Fibroblast of lung (primary cell): Measurements from ENCODE around the gene ZNF319. TPM values are rescaled to one million over a fixed set of nuclear protein-coding genes. Genes with fewer than 3 reads are reported as not detected.

Experiments used
- DNase-seq, 2 donors: peaks; one replicate each; pipeline versions ENCODE4 v3.0.0 to v3.0.0-alpha.2; 2010; ENCODE audit warnings: low read depth in 2 of 2
- H2AFZ ChIP-seq: 2 replicates; pipeline ENCODE4 v1.5.1; 2012; ENCODE audit warnings: low read length, control low read depth, inconsistent platforms
- H3K27ac ChIP-seq: 2 replicates; pipeline ENCODE4 v1.5.1; 2011; ENCODE audit warnings: low read length, control low read depth; ENCODE audit not compliant: insufficient read depth
- H3K27me3 ChIP-seq: 2 replicates; pipeline ENCODE4 v1.5.1; 2011; ENCODE audit warnings: mild to moderate bottlenecking, low read length; ENCODE audit not compliant: control insufficient read depth, insufficient read depth
- H3K36me3 ChIP-seq: 2 replicates; pipeline ENCODE4 v1.5.1; 2011; ENCODE audit warnings: low read length; ENCODE audit not compliant: control insufficient read depth, insufficient read depth
- H3K4me1 ChIP-seq: 2 replicates; pipeline ENCODE4 v1.5.1; 2011; ENCODE audit warnings: low read length; ENCODE audit not compliant: control insufficient read depth, insufficient read depth; ENCODE audit errors: extremely low read depth
- H3K4me2 ChIP-seq: 2 replicates; pipeline ENCODE4 v1.5.1; 2011; ENCODE audit warnings: low read length, control low read depth; ENCODE audit not compliant: insufficient read depth; ENCODE audit errors: extremely low read depth
- H3K4me3 ChIP-seq, 4 experiments: fragments of 200-600 bp in 1 of 4; sonication (generic) in 1 of 4; replicated peaks in 1 of 4; 2 replicates each; pipeline ENCODE4 v1.5.1; 2011 to 2016; ENCODE audit warnings: low read length in 4 of 4, low read depth in 3 of 4, mild to moderate bottlenecking in 3 of 4, control low read depth in 2 of 4, inconsistent platforms in 1 of 4, mixed read lengths in 1 of 4; ENCODE audit not compliant: insufficient read depth in 1 of 4; ENCODE audit errors: control extremely low read depth in 1 of 4
- H3K79me2 ChIP-seq: 2 replicates; pipeline ENCODE4 v1.5.1; 2012; ENCODE audit warnings: mild to moderate bottlenecking, low read length, inconsistent platforms; ENCODE audit not compliant: control insufficient read depth, insufficient read depth
- H3K9ac ChIP-seq: 2 replicates; pipeline ENCODE4 v1.5.1; 2011; ENCODE audit warnings: mild to moderate bottlenecking, low read length, control low read depth; ENCODE audit not compliant: insufficient read depth
- H3K9me3 ChIP-seq: 2 replicates; pipeline ENCODE4 v1.5.1; 2012; ENCODE audit warnings: low read depth, low read length; ENCODE audit not compliant: control insufficient read depth, insufficient read depth
- H4K20me1 ChIP-seq: 2 replicates; pipeline ENCODE4 v1.5.1; 2011; ENCODE audit warnings: low read length; ENCODE audit not compliant: control insufficient read depth, insufficient read depth; ENCODE audit errors: extremely low read depth
- CTCF ChIP-seq, 2 donors: IDR thresholded peaks in 1 of 2; conservative IDR thresholded peaks in 1 of 2; 1 replicate in 1 of 2; 2 replicates in 1 of 2; pipeline ENCODE4 v1.5.1; 2011 to 2012; ENCODE audit warnings: low read length in 2 of 2, control low read depth in 1 of 2, inconsistent platforms in 1 of 2, low read depth in 1 of 2, mild to moderate bottlenecking in 1 of 2
- EZH2 ChIP-seq: IDR thresholded peaks from 2 replicates; pipeline ENCODE4 v1.5.1; 2012; ENCODE audit warnings: low read length, control low read depth, mild to moderate bottlenecking; ENCODE audit errors: missing control alignments
- polyA plus RNA-seq, 2 donors: library from polyadenylated mRNA; depleted of rRNA in 1 of 2; stranded (reverse) in 1 of 2; unstranded in 1 of 2; fragments of >200 nt; gene quantifications; 2 replicates each; pipeline ENCODE4 v1.2.1, GENCODE V29; 2011 to 2012; ENCODE audit warnings: missing spikeins in 1 of 2
- total RNA-seq: library from RNA; depleted of rRNA; stranded (reverse); fragments of >200 nt; gene quantifications from 2 replicates; pipeline ENCODE4 v1.2.1, GENCODE V29; 2014

ZNF319 gene
- total and polyA plus RNA-seq, 2 donors (not counting 1 experiment from before 2014, with no cell fraction given) = 2.6 to 4.1 TPM

GRCh38 chr16:57944970-57945739 lies 55.3 kb downstream of the ZNF319 start:
- Histone ChIP-seq H3K27ac (no peak overlapping the region), H3K4me3 (no peak overlapping the region), H3K79me2 (no peaks in the 10 kb centered on the region), H3K4me2 (no peak overlapping the region), H3K4me1 (no peaks in the 10 kb centered on the region), H3K9ac (no peak overlapping the region), H3K9me3 (no peaks in the 10 kb centered on the region), H2AFZ (no peak overlapping the region), H3K27me3 (no peaks in the 10 kb centered on the region), H4K20me1 (no peaks in the 10 kb centered on the region), H3K36me3 (no peaks in the 10 kb centered on the region)
- no peak for TF ChIP-seq CTCF (conservative IDR thresholded peaks at IDR 0.05 in 1 of 2, IDR thresholded peaks at IDR 0.05 in 1 of 2; ENCODE audit: low read depth in 1 of 2, low read length in 2 of 2)
- TF ChIP-seq EZH2 = no peak
- DNase-seq = no peak

Other genes with a start within 250 kb of the ZNF319 start
- gene KIFC3, start 198.2 kb downstream of the ZNF319 start, total RNA-seq = 30.3 and 44.9 TPM in 2 replicates
- gene KIFC3, start 198.2 kb downstream of the ZNF319 start, polyA plus RNA-seq = 13.8 and 17.8 TPM in 2 replicates
- gene CNGB1, start 29.5 kb downstream of the ZNF319 start, total RNA-seq = not detected in 2 replicates
- not detected in 2 replicates for gene CNGB1, start 29.5 kb downstream of the ZNF319 start, polyA plus RNA-seq
- gene USB1, start 735 bp upstream of the ZNF319 start, total RNA-seq = 14.1 and 18.8 TPM in 2 replicates
- gene USB1, start 735 bp upstream of the ZNF319 start, polyA plus RNA-seq = 32.7 and 53.2 TPM in 2 replicates
- 2.1 and 6.4 TPM in 2 replicates for gene MMP15, start 25.1 kb upstream of the ZNF319 start, total RNA-seq
- 0.74 and 1.3 TPM in 2 replicates for gene MMP15, start 25.1 kb upstream of the ZNF319 start, polyA plus RNA-seq
- gene CFAP20, start 128.7 kb upstream of the ZNF319 start, total RNA-seq = 23.4 and 29.2 TPM in 2 replicates
- gene CFAP20, start 128.7 kb upstream of the ZNF319 start, polyA plus RNA-seq = 30.2 and 33.2 TPM in 2 replicates
- 25.2 and 33.4 TPM in 2 replicates for gene CSNK2A2, start 197.4 kb upstream of the ZNF319 start, total RNA-seq
- gene CSNK2A2, start 197.4 kb upstream of the ZNF319 start, polyA plus RNA-seq = 51.0 and 54.3 TPM in 2 replicates